ENCODE results near the gene ATXN2L.

GRCh38 chr16:28858421-28858820, 35.6 kb downstream of the ATXN2L start:
- TF ChIP-seq CTCF (IDR thresholded peaks at IDR 0.05) (no peak), POLR2A (IDR thresholded peaks at IDR 0.05) (no peak)

Measured in breast epithelium (tissue), 3 donors.